HFF-Myc (cell line): Measurements from ENCODE around the gene BACE2.

Experiments
- DNase-seq: peaks from one replicate; pipeline ENCODE4 v3.0.0-alpha.2; 2011; ENCODE audit warnings: low read depth; ENCODE audit errors: extremely low read depth
- H3K4me3 ChIP-seq: replicated peaks from 2 replicates; pipeline ENCODE4 v1.5.1; 2011; ENCODE audit warnings: low read depth, mild to moderate bottlenecking, control low read depth, low read length
- CTCF ChIP-seq: IDR thresholded peaks from 2 replicates; pipeline ENCODE4 v1.5.1; 2012; ENCODE audit warnings: mild to moderate bottlenecking, low read depth, low read length, control low read depth; ENCODE audit errors: missing control alignments

Gene BACE2

GRCh38 chr21:41228006-41228370 is 60.0 kb downstream of the BACE2 start:
- H3K4me3 ChIP-seq: no peak overlapping the region
- DNase-seq: no peak
- TF ChIP-seq CTCF: no peak

DNA sequence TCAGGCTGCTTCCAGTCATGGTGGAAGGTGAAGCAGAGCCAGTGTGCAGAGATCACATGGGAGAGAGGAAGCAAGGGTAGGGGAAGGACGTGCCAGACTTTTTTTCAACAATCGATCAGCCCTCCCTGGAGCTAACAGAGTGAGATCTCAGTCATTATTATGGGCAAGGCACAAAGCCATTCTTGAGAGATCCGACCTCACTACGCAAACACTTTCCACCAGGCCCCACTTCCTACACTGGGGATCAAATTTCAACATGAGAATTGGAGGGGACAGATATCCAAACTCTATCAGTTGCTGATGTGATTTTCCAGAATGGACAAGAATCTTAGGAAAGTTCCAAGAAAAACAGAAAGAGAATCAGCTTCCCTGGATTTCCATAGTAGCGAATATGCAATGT is 60.5 kb downstream of the BACE2 start:
- no peak for TF ChIP-seq CTCF
- H3K4me3 ChIP-seq: no peak overlapping the region
- DNase-seq: no peak

GRCh38 chr21:41228958-41229357 is 61.0 kb downstream of the BACE2 start:
- no peak overlapping the region for H3K4me3 ChIP-seq

DNA sequence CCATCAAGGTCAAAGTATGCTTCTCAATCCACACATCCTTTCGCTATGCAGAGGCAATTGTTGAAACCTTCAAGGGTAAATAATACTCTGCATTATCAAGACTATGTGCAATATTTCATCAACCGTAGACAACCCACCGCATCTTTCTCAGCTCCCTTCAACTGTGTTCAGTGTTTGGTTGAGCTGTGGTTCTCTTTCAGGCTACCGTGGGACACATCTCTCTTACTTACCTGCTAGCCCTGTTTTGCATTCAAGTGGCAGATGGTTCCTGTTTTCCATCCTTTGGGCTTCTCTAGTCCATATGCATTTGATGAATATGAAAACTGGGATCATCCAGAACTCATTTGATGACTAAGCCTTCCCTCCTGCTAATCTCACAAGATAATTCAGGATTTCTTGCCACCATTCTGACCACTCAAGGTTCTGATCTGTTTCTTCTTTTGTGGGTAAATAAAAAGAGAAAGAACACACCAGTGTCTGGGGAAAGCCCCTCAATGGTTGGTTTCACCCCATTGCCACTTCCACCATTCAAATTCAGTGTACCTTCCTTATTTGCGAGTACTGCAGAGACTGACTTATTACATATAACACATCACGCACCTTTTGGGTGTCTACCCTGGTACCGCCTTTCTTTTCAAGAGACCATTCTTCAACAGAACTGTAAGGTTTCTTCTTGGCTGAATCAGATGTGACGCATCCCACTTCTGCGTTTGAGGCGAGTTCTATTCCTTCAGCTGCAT is 61.7 kb downstream of the BACE2 start:
- no peak for DNase-seq
- no peak overlapping the region for H3K4me3 ChIP-seq
- no peak for TF ChIP-seq CTCF

More at GRCh38 chr21:41228958-41229357, 61.0 kb downstream of the BACE2 start:
- TF ChIP-seq CTCF: no peak
- no peak for DNase-seq

DNA sequence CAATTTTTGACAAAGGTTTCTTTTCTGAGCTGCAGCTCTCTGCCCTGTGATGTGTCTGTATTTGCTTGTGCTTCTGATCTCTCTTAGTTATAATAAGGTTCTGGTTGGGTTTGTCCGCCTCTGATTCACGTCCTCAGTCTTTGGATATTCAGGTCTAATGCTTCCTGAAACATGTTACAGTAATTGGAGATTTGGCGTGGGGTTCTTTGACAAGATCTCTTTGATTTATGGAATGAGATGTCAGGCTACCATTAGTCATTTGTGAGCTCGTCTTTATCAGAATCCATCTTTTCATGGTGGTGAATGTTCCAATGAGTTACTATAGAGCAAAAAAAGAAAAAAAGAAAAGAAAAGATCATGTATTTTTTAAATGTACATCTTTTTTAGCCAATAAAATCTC is 62.5 kb downstream of the BACE2 start:
- no peak overlapping the region for H3K4me3 ChIP-seq
- DNase-seq: no peak
- TF ChIP-seq CTCF: no peak

DNA sequence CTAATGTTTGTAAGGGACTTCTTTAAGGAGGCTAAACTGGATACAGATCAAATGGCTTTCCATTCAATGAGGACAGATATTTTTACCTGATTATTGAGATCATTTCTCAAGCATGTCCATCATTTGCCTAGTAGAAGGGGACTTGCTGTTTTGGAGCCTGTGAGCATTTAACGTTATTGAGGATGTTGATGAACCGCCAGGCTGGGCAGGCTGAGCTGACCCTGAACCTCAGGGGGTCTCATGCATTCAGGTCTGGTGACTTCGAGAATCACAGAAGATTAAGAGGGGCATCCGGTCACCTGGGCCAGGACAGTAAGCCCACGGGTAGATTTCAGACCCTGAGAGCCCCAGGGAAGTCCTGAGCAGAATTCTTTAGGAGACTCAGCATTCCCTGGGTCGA is 63.1 kb downstream of the BACE2 start:
- no peak for TF ChIP-seq CTCF
- no peak for DNase-seq
- H3K4me3 ChIP-seq: no peak overlapping the region

- TF ChIP-seq CTCF: no peak
- no peak for DNase-seq
- H3K4me3 ChIP-seq: no peak overlapping the region
These were observed 64.1 kb downstream of the BACE2 start for GRCh38 chr21:41232013-41232412.
